Measurements from ENCODE around the gene ZNF415.
"Not testable (repeated sequence)": the region's sequence is repeated elsewhere in the genome, so short reads cannot be mapped to it uniquely, and the experiment has no call there.

DNA sequence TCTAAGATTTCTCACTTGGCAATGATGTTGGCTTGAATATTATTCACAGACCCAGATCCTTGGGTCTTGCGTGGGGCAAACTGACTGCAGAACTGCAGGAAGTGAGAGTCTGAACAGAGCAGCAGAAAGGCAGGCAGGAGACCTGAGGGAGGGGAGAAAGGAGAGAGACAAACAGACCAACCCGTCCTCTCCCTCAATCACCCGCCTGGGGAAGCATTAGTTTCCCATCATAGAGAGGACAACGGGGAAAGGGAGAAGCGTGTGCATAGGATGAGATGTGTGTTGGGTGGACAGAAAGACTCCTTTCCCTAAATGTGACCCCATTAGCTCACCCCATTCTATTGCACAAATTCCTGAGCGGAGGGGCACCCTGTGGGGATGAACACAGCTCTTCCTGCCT lies 36.1 kb downstream of the ZNF415 start:
- TF ChIP-seq, protein P1, sequence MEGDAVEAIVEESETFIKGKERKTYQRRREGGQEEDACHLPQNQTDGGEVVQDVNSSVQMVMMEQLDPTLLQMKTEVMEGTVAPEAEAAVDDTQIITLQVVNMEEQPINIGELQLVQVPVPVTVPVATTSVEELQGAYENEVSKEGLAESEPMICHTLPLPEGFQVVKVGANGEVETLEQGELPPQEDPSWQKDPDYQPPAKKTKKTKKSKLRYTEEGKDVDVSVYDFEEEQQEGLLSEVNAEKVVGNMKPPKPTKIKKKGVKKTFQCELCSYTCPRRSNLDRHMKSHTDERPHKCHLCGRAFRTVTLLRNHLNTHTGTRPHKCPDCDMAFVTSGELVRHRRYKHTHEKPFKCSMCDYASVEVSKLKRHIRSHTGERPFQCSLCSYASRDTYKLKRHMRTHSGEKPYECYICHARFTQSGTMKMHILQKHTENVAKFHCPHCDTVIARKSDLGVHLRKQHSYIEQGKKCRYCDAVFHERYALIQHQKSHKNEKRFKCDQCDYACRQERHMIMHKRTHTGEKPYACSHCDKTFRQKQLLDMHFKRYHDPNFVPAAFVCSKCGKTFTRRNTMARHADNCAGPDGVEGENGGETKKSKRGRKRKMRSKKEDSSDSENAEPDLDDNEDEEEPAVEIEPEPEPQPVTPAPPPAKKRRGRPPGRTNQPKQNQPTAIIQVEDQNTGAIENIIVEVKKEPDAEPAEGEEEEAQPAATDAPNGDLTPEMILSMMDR (IDR thresholded peaks at IDR 0.05; ENCODE audit: insufficient read depth, low read length, poor library complexity, severe bottlenecking), result not testable (repeated sequence)
- not testable (repeated sequence) for TF ChIP-seq EZH2phosphoT487 (conservative IDR thresholded peaks at IDR 0.05; ENCODE audit: low read length)

Measured in SU-DHL-6 (cell line).